B cell (primary cell): ENCODE measurements around the gene CALHM1. TPM values are rescaled to one million over a fixed set of nuclear protein-coding genes. Genes with fewer than 3 reads are reported as not detected.

Experiments used
- polyA plus RNA-seq: library from polyadenylated mRNA; depleted of rRNA; stranded (reverse); fragments of >200 nt; gene quantifications from 2 replicates; pipeline ENCODE4 v1.2.3, GENCODE V29; 2012
- total RNA-seq, 2 donors: library from RNA; stranded (reverse); fragments of 120-200 nt in 1 of 2; gene quantifications; 1 replicate in 1 of 2; 2 replicates in 1 of 2; pipeline versions ENCODE4 v1.2.3 to v1.2.4, GENCODE V29; 2013 to 2022

Gene CALHM1
- total and polyA plus RNA-seq, 2 donors (not counting 1 experiment from before 2014, with no cell fraction given) = 0.16 to 0.34 TPM

Other genes starting within 250 kb of the CALHM1 start
- gene RPEL1, start 213.0 kb downstream of the CALHM1 start, total RNA-seq = not detected in 2 replicates
- gene RPEL1, start 213.0 kb downstream of the CALHM1 start, polyA plus RNA-seq = not detected in 2 replicates
- not detected in 2 replicates for gene INA, start 181.8 kb downstream of the CALHM1 start, total RNA-seq
- 0.03 TPM in 1 of 2 replicates, not detected in the other for gene INA, start 181.8 kb downstream of the CALHM1 start, polyA plus RNA-seq
- 7.4 and 8.9 TPM in 2 replicates for gene PCGF6, start 107.8 kb downstream of the CALHM1 start, total RNA-seq
- 3.5 and 4.6 TPM in 2 replicates for gene PCGF6, start 107.8 kb downstream of the CALHM1 start, polyA plus RNA-seq
- gene TAF5, start 90.9 kb downstream of the CALHM1 start, total RNA-seq = 5.5 and 6.5 TPM in 2 replicates
- gene TAF5, start 90.9 kb downstream of the CALHM1 start, polyA plus RNA-seq = 2.4 and 3.8 TPM in 2 replicates
- gene ATP5MK, start 62.4 kb downstream of the CALHM1 start, total RNA-seq = 96.6 and 107 TPM in 2 replicates
- gene ATP5MK, start 62.4 kb downstream of the CALHM1 start, polyA plus RNA-seq = 99.9 and 134 TPM in 2 replicates
- 36.4 and 42.3 TPM in 2 replicates for gene PDCD11, start 62.3 kb downstream of the CALHM1 start, total RNA-seq
- gene PDCD11, start 62.3 kb downstream of the CALHM1 start, polyA plus RNA-seq = 15.9 and 17.9 TPM in 2 replicates
- gene CALHM2, start 6.5 kb downstream of the CALHM1 start, total RNA-seq = 42.8 and 46.2 TPM in 2 replicates
- gene CALHM2, start 6.5 kb downstream of the CALHM1 start, polyA plus RNA-seq = 3.4 and 16.3 TPM in 2 replicates
- not detected in 2 replicates for gene CALHM3, start 20.3 kb upstream of the CALHM1 start, total RNA-seq
- gene CALHM3, start 20.3 kb upstream of the CALHM1 start, polyA plus RNA-seq = not detected in 2 replicates
- gene NEURL1, start 34.8 kb upstream of the CALHM1 start, total RNA-seq = 0.30 and 0.46 TPM in 2 replicates
- gene NEURL1, start 34.8 kb upstream of the CALHM1 start, polyA plus RNA-seq = 0.57 and 0.74 TPM in 2 replicates